GDM1 (cell line): Measurements from ENCODE around the gene BEND6.

Experiments used
- DNase-seq: peaks from one replicate; lab custom pipeline; 2025; lab: John Stamatoyannopoulos, UW

The BEND6 gene

DNA sequence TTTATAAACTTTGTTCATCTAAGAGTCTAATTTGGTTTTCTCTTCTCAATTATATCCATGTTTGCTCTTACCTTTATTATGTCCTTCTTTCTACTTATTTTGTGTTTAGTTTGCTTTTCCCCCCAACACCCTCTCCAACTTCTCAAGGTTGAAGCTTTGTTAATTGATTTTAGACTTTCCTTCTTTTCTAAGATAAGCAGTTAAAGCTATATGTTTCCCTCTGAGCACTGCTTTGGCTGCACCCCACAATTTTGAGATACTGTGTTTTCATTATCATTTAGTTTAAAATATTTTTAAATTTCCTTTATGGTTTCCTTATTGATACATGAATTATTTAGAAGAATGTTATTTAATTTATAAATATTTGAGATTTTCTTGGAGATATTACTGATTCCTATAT is 13.9 kb upstream of the BEND6 start:
- no peak for DNase-seq

DNA sequence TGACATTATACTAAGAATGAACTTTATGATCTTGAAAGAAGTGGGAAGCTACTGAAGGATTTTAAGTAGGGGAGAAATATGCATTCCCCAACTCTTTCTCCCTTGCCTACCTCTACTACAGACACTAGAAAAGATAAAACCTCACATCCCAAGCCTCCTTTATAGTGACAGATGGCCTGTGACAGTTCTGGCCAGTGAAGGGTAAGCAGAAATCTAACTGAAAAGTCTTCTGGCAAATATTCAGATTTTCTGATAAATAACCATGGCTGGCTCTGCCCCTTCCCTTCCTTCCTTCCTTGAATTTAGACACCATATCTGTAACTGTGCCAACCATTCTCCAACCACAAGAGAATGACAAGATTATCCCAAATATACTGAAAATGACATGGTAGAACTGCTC is 10.2 kb upstream of the BEND6 start:
- DNase-seq = no peak

DNA sequence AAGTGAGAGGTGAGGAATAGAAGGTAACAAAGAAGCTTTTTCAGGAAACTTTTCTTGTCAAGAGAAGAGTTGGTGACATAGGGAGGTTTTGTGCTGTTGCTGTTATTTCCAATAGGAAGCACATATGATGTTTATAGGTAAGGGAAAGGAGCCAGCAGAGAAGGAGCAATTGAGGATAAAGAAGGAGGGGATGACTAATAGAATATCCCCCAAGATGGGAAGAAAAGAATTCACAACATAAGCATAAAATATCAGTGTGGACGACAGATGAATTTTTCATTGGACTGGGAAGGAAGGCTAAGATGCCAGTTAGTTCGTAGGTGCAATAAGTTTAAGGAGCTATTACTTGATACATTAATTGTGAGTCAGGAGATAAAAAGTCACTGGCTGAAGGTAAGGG is 8.5 kb upstream of the BEND6 start:
- no peak for DNase-seq

DNA sequence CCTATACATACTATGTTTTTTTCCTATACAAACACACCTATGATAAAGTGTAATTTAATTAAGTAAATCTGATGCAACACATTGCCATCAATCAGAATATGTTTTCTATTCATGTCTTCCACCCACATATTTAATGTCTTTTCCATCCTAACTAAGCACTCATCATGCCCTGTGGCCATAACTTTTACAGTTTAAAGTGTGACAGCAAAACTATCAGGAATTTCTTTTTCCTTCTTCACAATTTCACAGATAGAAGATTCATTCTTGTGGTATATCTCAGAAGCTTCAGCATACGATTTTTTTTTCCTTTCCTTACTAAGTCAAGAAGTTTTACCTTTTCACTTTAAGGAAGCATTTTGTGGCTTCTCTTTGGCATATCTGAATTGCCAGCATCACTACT is 7.0 kb upstream of the BEND6 start:
- no peak for DNase-seq

DNA sequence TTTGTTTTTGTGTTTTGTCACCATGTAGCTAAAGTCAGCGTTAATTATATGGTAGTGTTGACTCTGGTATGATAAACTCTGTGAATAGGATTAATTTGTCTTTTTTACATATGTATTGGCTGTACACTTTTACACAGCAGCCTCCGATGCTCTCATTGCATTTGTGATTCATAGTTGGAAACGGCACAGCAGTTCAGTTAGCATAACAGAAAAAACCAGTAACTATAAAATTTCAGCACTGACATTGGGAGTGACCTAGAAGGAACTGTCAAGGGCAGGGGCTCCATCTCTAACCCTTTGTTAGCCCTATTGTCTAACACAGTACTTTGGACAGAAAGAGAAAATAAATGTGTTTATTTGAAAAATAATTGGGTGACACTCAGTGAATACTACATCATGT is 5.6 kb upstream of the BEND6 start:
- DNase-seq = no peak

DNA sequence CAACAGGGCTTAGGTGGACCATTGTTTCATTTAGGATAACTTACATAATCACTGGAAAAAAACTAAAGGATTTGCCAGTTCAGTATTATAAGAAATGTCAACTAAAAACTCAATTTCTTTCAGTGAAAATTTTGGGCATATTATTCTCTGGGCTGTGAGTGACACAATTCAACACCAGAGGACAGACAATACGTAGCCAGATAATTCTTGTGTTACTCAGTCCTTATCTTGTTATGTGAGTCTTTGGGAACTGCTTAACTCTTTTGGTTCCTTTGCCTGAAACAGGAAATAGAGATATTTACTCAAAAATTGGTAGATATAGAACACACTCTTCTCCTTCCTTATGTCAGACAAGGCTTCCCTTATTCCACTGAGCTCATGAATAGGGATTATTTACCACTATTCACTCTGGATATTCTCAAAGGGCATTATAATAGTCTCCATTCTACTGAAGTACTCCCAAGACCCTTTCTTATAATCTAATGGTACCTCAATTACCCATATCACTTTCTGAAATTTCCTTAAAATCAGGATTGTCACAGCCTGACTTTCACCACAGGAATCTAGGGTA is 4.9 kb upstream of the BEND6 start:
- no peak for DNase-seq

DNA sequence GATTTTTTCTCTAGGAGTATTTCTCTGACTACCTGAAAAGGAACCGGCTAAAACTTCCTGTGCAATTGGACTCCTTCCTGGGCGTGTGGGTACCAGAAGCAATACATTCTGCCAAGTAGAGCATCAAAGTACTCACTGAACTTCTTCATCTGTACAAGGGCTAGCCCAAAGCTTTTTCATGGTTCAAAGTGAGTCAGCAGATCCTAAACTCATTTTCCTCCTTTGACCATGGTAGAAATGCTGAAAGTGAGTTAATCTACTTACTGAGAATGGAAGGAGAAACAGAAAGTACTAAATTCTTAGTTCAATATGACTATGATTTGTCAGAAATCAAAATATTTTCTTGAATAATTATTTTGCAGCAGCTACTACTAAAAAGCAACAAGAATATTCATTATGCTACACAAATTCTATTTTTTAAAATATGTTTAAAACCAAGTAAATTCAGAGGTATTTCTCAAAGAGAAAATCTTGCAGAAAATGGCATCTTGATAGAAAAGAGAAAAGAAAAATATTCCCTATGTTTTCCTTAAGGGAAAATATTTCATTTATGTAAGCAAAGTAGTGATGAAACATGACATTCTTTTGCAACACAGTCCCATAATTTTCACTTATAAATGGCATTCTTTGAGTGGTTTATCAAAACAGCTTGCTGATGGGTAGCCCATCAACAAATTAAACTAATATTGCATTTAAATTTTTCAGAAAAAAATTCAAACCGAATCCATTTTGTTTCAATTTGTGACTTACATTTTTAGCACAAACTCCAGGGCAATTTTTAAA is 3.7 kb upstream of the BEND6 start:
- no peak for DNase-seq

DNA sequence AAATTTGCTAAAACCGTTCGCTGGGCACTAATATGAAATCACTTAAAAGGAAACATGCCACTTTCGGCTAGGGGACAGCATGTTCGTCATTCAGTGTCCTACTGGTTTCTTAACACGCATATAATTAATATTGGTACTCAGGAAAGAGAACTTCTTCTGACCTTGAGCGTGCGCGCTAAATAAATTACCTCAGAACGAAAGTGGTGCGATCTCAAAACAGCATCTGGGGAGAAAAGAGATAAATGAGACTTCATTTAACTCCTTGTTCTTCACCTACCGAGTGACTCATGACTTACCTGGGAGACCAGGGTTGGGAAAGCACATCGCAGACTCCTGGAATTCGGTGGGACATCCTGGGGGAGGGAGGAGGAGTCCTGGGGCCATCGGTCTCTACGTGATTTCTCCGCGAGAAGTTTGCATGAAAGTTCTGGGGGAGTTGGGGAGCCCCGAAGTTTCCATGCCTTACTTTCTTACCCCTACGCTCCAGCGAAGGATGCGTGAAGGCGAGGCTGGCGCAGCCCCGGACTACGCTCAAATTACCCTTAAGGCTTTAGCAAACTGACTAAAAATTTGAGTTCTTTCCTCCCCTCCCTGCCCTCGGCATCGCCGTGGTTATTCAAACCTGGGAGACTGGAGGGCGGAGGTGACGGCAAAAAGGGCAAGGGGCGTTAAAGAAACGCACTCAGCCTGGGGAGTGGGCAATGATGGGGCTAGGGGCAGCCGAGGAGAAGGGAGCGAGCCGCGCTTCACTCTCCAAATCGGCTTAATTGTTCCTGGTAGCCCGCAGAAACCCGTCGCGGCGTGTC is 1.1 kb upstream of the BEND6 start:
- no peak for DNase-seq

DNA sequence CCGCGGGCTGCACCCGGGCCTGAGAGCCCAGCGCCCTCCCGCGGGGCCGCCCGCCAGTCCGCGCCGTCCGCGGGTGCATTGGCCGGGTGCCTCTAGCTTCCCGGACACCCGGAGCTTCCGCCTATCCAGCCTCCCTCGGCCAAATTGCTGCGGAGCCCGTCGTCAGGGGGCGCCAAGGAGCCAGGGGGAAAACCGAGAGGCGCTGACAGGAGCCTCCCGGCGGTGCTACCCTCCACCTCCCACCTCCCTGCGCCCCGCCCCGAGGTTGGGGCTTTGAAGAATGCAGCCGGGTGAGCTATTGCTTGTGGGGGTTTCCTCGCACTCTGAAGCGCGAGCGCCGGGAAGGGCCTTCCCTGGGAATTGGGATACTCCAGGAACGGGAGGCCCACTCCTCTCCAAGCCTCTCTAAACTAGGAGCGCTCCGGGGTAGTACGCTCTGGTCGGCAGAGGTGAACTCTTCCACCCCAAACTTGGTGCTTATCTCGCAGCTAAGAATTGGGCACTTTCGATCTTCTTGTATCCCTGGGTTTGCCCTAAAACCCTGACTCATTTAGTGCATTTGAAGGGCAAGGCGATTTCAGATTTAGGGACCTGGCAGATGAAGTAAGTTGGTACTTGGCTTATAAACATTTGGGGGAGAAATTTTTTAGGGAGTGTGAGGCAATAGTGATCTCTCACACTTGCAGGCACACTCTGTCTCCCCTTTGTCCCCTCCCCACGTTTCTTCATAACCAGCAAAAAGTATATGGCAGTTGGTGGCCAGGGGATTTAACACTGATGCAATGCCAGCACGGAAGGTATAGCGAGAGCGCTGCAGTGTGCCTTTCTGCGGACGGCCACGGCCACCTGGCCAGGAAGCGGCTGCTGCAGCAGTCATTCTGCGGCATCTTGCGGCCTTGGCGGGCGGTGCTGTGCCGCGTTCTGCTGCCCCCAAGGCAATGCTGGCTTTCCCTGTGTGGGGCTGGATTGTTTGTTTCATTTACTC is 556 bp downstream of the BEND6 start:
- peak; percentile 87 for DNase-seq

DNA sequence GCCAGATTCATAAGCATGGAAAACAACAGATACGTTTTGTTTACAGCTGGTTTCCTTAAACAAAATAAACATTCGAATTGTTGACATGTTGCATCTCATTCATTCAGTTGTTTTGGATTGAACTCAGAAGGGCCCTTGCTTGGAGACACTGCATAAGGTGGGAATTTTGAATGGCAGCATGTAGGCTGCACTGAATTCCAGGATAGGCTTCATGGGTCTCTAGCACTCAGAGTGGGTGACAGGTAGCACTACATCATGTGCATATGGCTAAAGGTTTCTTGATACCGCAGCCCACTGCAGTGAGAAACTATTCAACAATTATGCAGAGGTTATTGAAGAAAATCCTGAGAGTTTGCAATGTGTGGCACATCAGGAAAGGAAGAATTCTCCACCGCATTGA is 1.6 kb downstream of the BEND6 start:
- no peak for DNase-seq

DNA sequence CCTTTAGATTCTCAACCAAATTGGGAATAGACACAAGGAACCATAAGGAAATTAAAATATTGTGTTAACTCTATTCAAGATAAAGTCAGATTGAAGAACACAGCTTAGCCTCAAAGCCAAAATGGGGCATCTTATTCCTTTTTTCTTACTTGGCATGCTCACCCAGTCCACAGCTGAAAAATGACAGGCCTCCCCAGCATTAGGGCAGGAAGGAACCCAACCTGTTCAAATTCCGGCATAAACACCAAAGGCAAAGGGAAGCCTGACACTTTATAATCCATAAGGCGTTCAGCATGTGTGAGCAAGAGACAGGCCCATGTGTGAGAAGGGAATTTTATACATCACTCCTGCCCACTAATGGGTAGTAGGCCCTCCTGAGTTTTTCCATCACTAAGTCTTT is 2.9 kb downstream of the BEND6 start:
- DNase-seq = no peak

DNA sequence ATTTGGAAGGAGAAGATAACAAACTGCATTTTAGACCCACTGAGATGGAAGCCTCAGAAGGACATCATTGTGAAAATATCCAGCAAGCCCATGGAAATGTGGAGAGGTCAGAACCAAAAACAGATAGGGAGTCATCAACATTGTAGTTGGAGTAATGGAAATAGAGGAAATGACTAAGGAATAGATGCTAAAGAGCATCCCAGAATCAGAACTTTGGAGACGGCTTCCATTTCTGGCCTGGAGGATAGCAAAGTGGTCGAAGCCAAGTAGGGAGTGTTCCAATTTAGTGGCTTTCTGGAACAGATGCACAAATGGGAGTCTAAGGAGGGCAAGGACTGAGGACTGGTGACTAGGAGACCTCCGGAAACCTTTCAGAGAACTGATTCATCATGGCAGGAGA is 3.6 kb downstream of the BEND6 start:
- no peak for DNase-seq

DNA sequence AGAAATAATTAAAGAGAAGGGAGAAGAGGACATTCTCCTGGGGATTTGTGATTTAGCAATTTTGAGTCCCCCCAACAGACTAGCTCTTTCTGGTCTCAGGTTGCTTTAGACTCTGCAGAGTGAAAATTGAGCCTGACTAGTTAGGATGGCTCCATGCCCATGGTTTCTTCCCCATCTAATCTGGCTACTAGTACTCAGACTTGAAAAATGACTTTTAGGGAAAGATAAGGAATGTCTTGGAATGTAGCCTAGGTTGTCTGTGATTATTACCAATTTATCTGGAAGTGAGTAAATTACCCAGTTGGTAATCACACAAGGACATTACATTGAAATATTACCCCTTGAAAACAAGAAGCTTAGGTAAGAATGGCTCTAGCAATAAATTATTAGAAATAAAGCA is 4.2 kb downstream of the BEND6 start:
- no peak for DNase-seq

DNA sequence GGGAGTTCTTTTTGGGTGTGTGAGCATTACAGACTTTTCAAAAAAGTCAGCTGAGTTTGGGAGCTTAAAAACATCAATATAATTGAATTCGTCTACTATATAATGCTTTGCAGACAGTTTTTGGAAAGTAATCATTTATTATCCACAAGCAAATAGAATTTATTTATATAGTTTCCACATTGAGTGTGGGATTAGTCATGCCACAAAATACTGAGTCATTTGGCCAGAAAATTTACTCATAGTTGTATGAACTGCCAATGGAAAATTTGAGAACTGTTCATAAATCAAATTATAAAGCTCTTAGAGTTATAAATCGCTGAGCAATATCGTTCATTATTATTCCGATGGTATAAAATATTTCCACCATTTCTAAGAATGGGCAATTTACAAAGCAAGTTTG is 5.0 kb downstream of the BEND6 start:
- DNase-seq = no peak

DNA sequence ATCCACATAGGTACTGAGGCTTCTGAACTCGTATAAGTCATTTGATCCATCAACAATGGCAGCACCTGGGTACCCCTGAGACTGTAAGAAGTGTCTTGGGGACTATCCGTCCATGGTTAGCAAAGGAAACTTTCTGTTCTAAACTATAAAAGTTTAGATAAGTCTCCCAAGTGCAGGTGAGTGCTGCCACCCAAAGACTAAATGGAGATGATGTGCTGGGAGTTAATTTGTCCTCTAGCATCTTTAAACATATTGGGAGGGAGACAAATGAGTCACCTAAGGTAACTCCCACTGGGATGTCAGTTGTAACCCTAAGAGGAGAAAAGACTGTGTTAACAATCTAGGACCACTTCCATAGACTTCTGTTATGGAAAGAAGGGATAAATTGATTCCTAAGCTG is 6.2 kb downstream of the BEND6 start:
- DNase-seq = no peak

DNA sequence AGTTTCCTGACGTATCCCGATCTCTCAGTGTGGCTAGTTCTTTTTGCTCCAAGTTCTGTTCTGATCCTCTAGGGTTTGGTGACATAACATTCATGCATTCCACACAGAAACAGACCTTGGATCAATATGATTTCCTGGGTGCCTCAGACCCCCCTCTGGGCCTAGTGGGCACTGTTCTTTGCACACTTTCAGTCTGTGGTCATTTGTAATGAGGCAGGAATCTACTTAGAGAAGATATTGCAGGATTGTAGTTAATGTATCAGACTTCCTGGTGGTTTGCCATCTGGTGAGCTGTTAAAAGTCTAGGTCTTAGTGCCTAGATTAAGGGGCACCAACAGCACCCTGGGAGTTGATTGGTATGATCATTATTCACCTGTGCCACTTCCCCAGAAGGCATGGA is 7.5 kb downstream of the BEND6 start:
- no peak for DNase-seq

DNA sequence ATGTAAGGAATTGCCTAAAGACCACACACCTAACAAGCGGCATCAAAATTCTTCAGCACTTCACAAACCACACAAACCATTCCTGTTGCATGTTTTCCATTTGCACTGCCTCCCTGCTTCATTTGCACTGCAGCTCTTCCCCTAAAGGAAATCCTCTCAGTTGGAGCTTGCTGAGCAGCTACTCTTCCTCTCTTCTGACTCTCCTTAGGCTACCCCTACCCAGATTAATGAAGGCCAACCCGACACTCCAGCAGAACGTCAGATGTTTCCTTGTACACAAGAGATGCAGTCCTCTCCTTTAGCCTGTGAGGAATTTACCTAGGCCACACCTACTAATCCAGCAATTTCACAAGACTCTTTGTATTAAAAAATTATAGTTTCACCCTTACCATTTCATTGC is 8.1 kb downstream of the BEND6 start:
- no peak for DNase-seq

DNA sequence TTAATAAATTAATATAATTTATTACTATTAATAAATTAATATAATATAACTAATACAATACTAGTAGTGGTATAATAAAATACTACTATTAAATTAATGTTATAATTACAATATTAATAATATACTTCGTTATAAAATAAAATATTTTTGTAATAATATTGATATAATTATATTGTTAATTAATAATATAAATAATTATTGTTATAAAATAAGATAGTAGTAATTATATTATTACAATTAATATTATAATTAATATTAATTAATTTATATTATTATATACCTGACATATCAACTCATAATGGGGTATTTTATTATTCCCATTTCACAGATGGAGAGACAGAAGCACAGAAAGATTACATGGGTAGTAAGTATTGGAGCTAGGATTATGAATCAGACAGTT is 8.9 kb downstream of the BEND6 start:
- no peak for DNase-seq

DNA sequence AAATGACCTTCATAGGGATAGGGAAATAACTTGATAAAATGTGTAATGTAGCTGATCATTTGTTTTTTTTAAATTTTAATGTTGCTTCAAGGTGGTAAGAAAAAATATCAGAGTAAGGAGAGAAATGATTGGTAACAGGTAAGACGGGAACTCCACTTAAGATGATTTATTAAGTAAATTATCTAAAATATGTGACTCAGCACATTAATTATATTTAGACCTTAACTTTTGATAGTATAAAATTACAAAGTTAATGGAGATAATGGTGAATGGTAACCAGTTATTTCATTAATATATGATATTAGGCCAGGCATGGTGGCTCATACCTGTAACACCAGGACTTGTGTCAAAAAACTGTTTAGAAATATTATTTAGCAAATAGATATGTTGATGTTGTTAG is 10.2 kb downstream of the BEND6 start:
- DNase-seq = no peak

DNA sequence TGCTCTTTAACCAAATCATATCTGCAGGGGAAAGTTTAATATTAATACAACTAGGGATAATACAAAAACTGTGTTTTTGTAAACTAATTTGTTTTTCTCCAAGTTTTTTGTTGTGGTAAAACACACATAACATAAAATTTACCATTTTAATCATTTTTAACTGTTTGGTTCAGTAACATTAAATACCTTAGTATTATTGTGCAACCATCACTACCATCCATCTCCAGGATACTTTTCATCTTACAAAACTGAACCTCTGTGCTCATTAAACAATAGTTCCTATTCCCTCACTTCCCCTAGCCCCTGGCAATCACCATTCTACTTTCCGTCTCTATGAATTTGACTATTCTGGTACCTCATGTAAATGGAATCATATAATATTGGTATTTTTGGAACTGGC is 15.9 kb downstream of the BEND6 start:
- DNase-seq = no peak

DNA sequence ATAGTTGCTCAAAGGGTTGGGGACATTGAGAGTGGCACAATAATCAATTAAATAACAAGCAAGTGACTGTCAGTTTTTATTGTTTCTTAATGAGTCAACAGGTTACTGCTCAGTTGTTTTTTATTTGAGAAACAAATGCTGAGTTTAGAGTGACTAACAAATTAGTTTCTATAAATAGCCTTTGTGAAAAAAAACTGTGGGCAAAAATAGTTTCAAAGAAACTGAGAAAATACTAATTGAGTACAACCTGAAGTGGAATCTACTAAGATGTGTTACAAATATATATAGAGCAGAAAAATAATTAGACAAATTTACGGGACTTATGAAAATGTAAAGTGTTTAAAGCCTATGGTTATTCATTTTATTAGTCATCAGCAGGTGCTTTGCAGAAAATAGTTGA is 22.3 kb downstream of the BEND6 start:
- DNase-seq = no peak

DNA sequence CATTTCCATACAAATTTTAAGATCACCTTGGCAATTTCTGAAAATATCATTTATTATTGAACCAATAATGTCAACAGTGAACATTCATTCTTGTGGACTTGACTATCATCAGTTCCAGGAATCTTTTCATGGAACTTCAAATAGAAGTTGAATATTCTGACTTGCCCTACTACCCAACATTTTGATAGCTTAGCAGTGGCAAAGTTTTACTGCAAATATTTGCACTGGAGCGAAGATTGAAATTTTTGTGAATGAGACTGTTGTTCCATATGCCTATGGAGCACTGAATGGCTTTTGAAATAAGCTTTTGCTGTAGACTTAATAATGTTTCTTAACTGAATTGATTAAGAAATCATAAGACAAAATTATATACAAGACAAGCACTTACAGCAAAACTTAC is 23.6 kb downstream of the BEND6 start:
- no peak for DNase-seq
